ENCODE data around the gene KATNB1. TPM values are rescaled to one million over a fixed set of nuclear protein-coding genes. Genes with fewer than 3 reads are reported as not detected.
"Not testable (repeated sequence)": the region's sequence is repeated elsewhere in the genome, so short reads cannot be mapped to it uniquely, and the experiment has no call there.

KATNB1 gene
- total RNA-seq, 1 donor from 2014 or later, result 25.2 TPM

GRCh38 chr16:57700781-57701551 is 34.6 kb upstream of the KATNB1 start:
- no peak for DNase-seq (ENCODE audit: extremely low read depth, low read depth, low spot score)

GRCh38 chr16:57701759-57702371 is 33.7 kb upstream of the KATNB1 start:
- DNase-seq (ENCODE audit: extremely low read depth, low read depth, low spot score), result no peak

GRCh38 chr16:57703416-57704010 is 32.1 kb upstream of the KATNB1 start:
- no peak for DNase-seq (ENCODE audit: extremely low read depth, low read depth, low spot score)

- no peak for DNase-seq (ENCODE audit: extremely low read depth, low read depth, low spot score)
Measured at GRCh38 chr16:57704011-57704904, 31.3 kb upstream of the KATNB1 start.

- DNase-seq (ENCODE audit: extremely low read depth, low read depth, low spot score), result no peak
Measured at GRCh38 chr16:57704905-57705852, 30.4 kb upstream of the KATNB1 start.

- no peak for DNase-seq (ENCODE audit: extremely low read depth, low read depth, low spot score)
Measured at GRCh38 chr16:57706717-57707116, 28.9 kb upstream of the KATNB1 start.

- DNase-seq (ENCODE audit: extremely low read depth, low read depth, low spot score), result no peak
Measured at GRCh38 chr16:57707331-57707730, 28.2 kb upstream of the KATNB1 start.

- no peak for DNase-seq (ENCODE audit: extremely low read depth, low read depth, low spot score)
Measured at GRCh38 chr16:57708168-57708567, 27.4 kb upstream of the KATNB1 start.

- no peak for DNase-seq (ENCODE audit: extremely low read depth, low read depth, low spot score)
Measured at GRCh38 chr16:57709663-57710062, 25.9 kb upstream of the KATNB1 start.

GRCh38 chr16:57711346-57711745 is 24.2 kb upstream of the KATNB1 start:
- DNase-seq (ENCODE audit: extremely low read depth, low read depth, low spot score), result no peak

GRCh38 chr16:57711993-57712392 is 23.6 kb upstream of the KATNB1 start:
- no peak for DNase-seq (ENCODE audit: extremely low read depth, low read depth, low spot score)

- DNase-seq (ENCODE audit: extremely low read depth, low read depth, low spot score), result not testable (repeated sequence)
Measured at GRCh38 chr16:57712569-57712968, 23.0 kb upstream of the KATNB1 start.

- DNase-seq (ENCODE audit: extremely low read depth, low read depth, low spot score), result no peak
Measured at GRCh38 chr16:57713596-57713995, 22.0 kb upstream of the KATNB1 start.

GRCh38 chr16:57714047-57714446 is 21.5 kb upstream of the KATNB1 start:
- DNase-seq (ENCODE audit: extremely low read depth, low read depth, low spot score), result no peak

- peak; percentile 36 for DNase-seq (ENCODE audit: extremely low read depth, low read depth, low spot score)
Measured at GRCh38 chr16:57720142-57720575, 15.4 kb upstream of the KATNB1 start.

GRCh38 chr16:57721356-57722209 is 14.0 kb upstream of the KATNB1 start:
- DNase-seq (ENCODE audit: extremely low read depth, low read depth, low spot score), result no peak

GRCh38 chr16:57722210-57722499 is 13.4 kb upstream of the KATNB1 start:
- DNase-seq (ENCODE audit: extremely low read depth, low read depth, low spot score), result no peak

- no peak for DNase-seq (ENCODE audit: extremely low read depth, low read depth, low spot score)
Measured at GRCh38 chr16:57722651-57723050, 12.9 kb upstream of the KATNB1 start.

- no peak for DNase-seq (ENCODE audit: extremely low read depth, low read depth, low spot score)
Measured at GRCh38 chr16:57723170-57723569, 12.4 kb upstream of the KATNB1 start.
